C1 segment of cervical spinal cord (tissue), 14 donors: ENCODE data around the gene CACNB2.

ENCODE experiments used
- DNase-seq, 14 donors: peaks; one replicate each; lab custom pipeline; 2025; lab: John Stamatoyannopoulos, UW

The CACNB2 gene

GRCh38 chr10:18446205-18446604 lies 306.0 kb downstream of the CACNB2 start:
- DNase-seq, result no peak

- DNase-seq, result peak in 2 of 14 donors; percentile 3 to 21
Measured at GRCh38 chr10:18449611-18450026, 309.4 kb downstream of the CACNB2 start.

GRCh38 chr10:18450298-18450697 lies 310.1 kb downstream of the CACNB2 start:
- no peak for DNase-seq

GRCh38 chr10:18455086-18455884 lies 315.1 kb downstream of the CACNB2 start:
- no peak for DNase-seq

GRCh38 chr10:18456984-18457383 lies 316.8 kb downstream of the CACNB2 start:
- no peak for DNase-seq

- DNase-seq, result no peak
Measured at GRCh38 chr10:18460032-18460431, 319.8 kb downstream of the CACNB2 start.

GRCh38 chr10:18463673-18464211 lies 323.5 kb downstream of the CACNB2 start:
- no peak for DNase-seq

GRCh38 chr10:18469125-18469524 lies 328.9 kb downstream of the CACNB2 start:
- no peak for DNase-seq

GRCh38 chr10:18472977-18473376 lies 332.8 kb downstream of the CACNB2 start:
- DNase-seq, result peak in 1 of 14 donors; percentile 55

GRCh38 chr10:18473424-18474117 lies 333.3 kb downstream of the CACNB2 start:
- DNase-seq, result peak in 1 of 14 donors; percentile 52

GRCh38 chr10:18474118-18474455 lies 333.9 kb downstream of the CACNB2 start:
- no peak for DNase-seq

- no peak for DNase-seq
Measured at GRCh38 chr10:18476076-18476647, 335.9 kb downstream of the CACNB2 start.

GRCh38 chr10:18478354-18478753 lies 338.1 kb downstream of the CACNB2 start:
- no peak for DNase-seq

- DNase-seq, result no peak
Measured at GRCh38 chr10:18479502-18479901, 339.3 kb downstream of the CACNB2 start.

- DNase-seq, result no peak
Measured at GRCh38 chr10:18483516-18484186, 343.4 kb downstream of the CACNB2 start.

GRCh38 chr10:18486438-18486837 lies 346.2 kb downstream of the CACNB2 start:
- peak in 1 of 14 donors; percentile 27 for DNase-seq

GRCh38 chr10:18490755-18491154 lies 350.5 kb downstream of the CACNB2 start:
- no peak for DNase-seq

GRCh38 chr10:18497806-18498369 lies 357.7 kb downstream of the CACNB2 start:
- DNase-seq, result no peak

GRCh38 chr10:18498998-18499397 lies 358.8 kb downstream of the CACNB2 start:
- DNase-seq, result no peak

- DNase-seq, result peak in 1 of 14 donors; percentile 30
Measured at GRCh38 chr10:18500576-18500975, 360.4 kb downstream of the CACNB2 start.

- peak in 1 of 14 donors; percentile 72 for DNase-seq
Measured at GRCh38 chr10:18501198-18501597, 361.0 kb downstream of the CACNB2 start.
